ENCODE results near the gene PDZK1. TPM values are rescaled to one million over a fixed set of nuclear protein-coding genes. Genes with fewer than 3 reads are reported as not detected.

The PDZK1 gene
- polyA plus RNA-seq, 1 donor from 2014 or later: 0.88 TPM

GRCh38 chr1:145702052-145702451, 5.1 kb downstream of the PDZK1 start:
- Histone ChIP-seq H3K36me3 (ENCODE audit: insufficient read depth, low read length) (no peaks in the 10 kb centered on the region), H2AFZ (ENCODE audit: low read depth, low read length) (no peak overlapping the region), H3K79me2 (replicated peaks; ENCODE audit: insufficient read depth, low read length) (no peaks in the 10 kb centered on the region), H3K4me2 (ENCODE audit: low read length) (no peak overlapping the region), H3K27ac (ENCODE audit: low read length) (no peak overlapping the region), H3K9ac (ENCODE audit: low read length) (no peak overlapping the region), H3F3A (ENCODE audit: insufficient read depth, low read length, poor library complexity, severe bottlenecking) (no peaks in the 10 kb centered on the region), H4K20me1 (ENCODE audit: insufficient read depth) (no peaks in the 10 kb centered on the region), H3K4me3 (ENCODE audit: low read length) (no peak overlapping the region), H3K9me2 (ENCODE audit: insufficient read depth, low read length) (no peaks in the 10 kb centered on the region), H3K9me3 (ENCODE audit: low read length) (no peaks in the 10 kb centered on the region), H3K27me3 (ENCODE audit: insufficient read depth, low read depth, low read length) (no peaks in the 10 kb centered on the region)
- TF ChIP-seq TAF1 (IDR thresholded peaks at IDR 0.05; ENCODE audit: low read depth) (no peak), EZH2 (IDR thresholded peaks at IDR 0.05; ENCODE audit: borderline replicate concordance, insufficient read depth, low read length, poor library complexity, severe bottlenecking) (no peak), SMC3 (conservative IDR thresholded peaks at IDR 0.05; ENCODE audit: poor library complexity) (no peak), POLR2AphosphoS5 (IDR thresholded peaks at IDR 0.05) (no peak), REST (IDR thresholded peaks at IDR 0.05; ENCODE audit: borderline replicate concordance) (no peak), CTCF (IDR thresholded peaks at IDR 0.05; ENCODE audit: poor library complexity, severe bottlenecking) (no peak), MXI1 (conservative IDR thresholded peaks at IDR 0.05; ENCODE audit: poor library complexity, severe bottlenecking) (no peak), EP300 (conservative IDR thresholded peaks at IDR 0.05; ENCODE audit: poor library complexity, severe bottlenecking) (no peak), RAD21 (conservative IDR thresholded peaks at IDR 0.05) (no peak)

- Histone ChIP-seq H2AFZ (ENCODE audit: low read depth, low read length) (no peak overlapping the region), H3K9me3 (ENCODE audit: low read length) (no peaks in the 10 kb centered on the region), H3K9me2 (ENCODE audit: insufficient read depth, low read length) (no peaks in the 10 kb centered on the region), H3K79me2 (replicated peaks; ENCODE audit: insufficient read depth, low read length) (no peaks in the 10 kb centered on the region), H3K36me3 (ENCODE audit: insufficient read depth, low read length) (no peaks in the 10 kb centered on the region), H4K20me1 (ENCODE audit: insufficient read depth) (no peaks in the 10 kb centered on the region), H3K4me3 (ENCODE audit: low read length) (no peak overlapping the region), H3F3A (ENCODE audit: insufficient read depth, low read length, poor library complexity, severe bottlenecking) (no peaks in the 10 kb centered on the region), H3K4me2 (ENCODE audit: low read length) (no peak overlapping the region), H3K27me3 (ENCODE audit: insufficient read depth, low read depth, low read length) (no peaks in the 10 kb centered on the region), H3K9ac (ENCODE audit: low read length) (no peak overlapping the region), H3K27ac (ENCODE audit: low read length) (no peak overlapping the region)
- TF ChIP-seq REST (IDR thresholded peaks at IDR 0.05; ENCODE audit: borderline replicate concordance) (no peak), CTCF (IDR thresholded peaks at IDR 0.05; ENCODE audit: poor library complexity, severe bottlenecking) (no peak), MXI1 (conservative IDR thresholded peaks at IDR 0.05; ENCODE audit: poor library complexity, severe bottlenecking) (no peak), EZH2 (IDR thresholded peaks at IDR 0.05; ENCODE audit: borderline replicate concordance, insufficient read depth, low read length, poor library complexity, severe bottlenecking) (no peak), POLR2AphosphoS5 (IDR thresholded peaks at IDR 0.05) (no peak), TAF1 (IDR thresholded peaks at IDR 0.05; ENCODE audit: low read depth) (no peak), RAD21 (conservative IDR thresholded peaks at IDR 0.05) (no peak), EP300 (conservative IDR thresholded peaks at IDR 0.05; ENCODE audit: poor library complexity, severe bottlenecking) (no peak), SMC3 (conservative IDR thresholded peaks at IDR 0.05; ENCODE audit: poor library complexity) (no peak)
These were observed 5.8 kb downstream of the PDZK1 start for GRCh38 chr1:145701306-145701862.
